ENCODE data around the gene HOXA6.
A peak's percentile ranks its signal among the peaks of the same experiment; 100 is the strongest.

HOXA6 gene

DNA sequence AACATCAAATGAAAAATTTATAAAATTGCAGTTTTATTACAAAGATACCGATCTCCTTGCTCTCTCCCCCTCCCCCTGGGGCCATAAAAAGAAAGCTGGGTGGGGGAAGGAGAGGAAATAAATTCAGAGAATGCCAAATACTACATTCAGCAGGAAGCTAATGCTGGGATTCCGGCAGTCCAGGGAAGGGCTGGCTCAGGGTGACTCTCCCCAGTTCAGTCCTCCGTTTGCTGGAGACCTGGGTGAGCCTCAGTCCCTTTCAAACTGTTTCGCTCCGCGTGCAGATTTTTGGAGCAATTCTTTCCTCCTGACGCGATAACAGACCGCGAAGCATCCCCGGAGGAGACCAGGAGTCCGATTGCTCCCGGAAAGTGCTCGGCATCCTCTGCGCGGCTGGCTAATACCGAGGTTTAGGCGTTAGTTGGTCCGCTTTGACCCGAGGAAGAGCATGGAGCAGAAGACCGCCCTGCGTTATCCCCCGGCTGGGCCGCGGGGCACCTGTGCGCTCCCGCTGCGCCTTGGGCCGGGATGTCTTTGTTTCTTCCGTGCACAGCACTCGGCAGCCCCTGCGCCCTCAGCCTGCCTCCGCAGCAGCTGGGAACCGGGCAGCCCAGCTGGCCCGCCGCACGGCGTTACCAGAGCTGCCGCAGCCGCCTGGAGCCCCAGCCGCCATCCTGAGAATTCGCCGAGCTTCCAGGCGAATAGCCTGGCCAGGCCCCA, 41.2 kb downstream of the HOXA6 start:
- DNase-seq, result no peak

DNA sequence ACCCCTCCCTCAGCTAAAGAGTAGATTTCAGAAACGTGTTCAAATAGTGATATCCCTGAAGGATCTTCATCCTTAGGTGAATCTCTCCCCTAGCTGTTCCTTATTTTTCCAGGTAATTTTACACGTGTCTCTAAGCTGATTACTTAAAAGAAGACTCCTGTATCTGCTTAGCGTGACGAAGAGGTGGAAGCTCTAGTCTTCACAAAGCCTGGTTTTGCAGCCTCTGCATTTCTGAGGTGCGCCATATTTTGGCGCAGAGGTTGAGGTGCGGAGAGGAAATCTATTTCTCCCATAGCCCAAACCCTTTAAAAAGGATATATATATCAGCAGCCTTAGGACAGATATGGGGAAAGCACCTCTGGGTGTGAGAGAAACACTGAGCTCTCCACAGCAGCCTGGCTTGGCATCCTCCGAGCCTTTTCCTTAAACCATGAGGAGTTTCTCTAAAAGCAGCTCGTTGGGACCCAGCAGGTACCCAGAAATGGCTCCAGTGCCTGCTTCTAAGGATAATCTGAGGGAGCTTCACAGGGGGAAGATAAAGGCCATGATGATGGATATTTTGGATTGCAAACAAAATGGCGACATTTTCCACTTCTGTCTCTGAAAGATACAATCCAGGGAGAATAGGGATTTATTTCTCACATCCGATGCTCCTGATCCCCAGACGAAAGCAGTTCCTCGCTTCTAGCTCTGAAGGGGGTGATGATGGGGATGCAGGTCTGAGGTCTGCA, 42.1 kb downstream of the HOXA6 start:
- DNase-seq, result no peak

DNA sequence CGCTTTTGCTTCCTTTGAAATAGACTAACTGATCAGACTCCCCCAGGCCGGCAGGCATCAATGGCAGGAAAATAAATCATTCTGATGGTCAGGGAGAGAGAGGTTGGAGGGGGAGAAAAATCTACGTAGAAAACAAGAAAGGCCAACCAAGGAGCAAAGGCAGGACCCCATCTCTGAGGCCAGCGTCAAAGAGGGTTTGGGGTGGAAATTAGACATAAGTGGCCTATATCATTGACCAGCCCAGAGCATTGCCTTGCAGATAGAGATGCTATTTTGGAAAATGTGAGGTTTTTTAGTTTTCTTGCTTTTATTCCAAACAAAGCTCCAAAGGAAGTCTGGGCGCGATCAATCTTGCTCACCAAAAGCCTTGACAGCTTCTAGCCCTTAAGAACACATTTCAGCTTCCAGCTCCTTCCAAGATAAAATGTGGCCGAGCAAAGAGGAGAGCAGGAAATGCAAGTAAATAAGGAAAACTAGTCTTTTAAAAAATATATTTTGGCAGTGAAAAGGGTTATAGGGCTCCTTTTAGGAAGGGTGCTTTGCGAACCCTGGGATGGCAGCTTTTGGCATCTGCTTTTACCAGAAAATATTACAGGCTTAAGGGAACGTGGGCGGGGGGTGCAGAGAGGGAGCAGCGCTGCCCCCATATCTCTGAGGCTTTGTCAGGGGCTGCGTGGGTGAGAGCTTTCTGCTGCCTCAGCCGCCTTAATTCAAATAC, 43.1 kb downstream of the HOXA6 start:
- DNase-seq, result no peak

DNA sequence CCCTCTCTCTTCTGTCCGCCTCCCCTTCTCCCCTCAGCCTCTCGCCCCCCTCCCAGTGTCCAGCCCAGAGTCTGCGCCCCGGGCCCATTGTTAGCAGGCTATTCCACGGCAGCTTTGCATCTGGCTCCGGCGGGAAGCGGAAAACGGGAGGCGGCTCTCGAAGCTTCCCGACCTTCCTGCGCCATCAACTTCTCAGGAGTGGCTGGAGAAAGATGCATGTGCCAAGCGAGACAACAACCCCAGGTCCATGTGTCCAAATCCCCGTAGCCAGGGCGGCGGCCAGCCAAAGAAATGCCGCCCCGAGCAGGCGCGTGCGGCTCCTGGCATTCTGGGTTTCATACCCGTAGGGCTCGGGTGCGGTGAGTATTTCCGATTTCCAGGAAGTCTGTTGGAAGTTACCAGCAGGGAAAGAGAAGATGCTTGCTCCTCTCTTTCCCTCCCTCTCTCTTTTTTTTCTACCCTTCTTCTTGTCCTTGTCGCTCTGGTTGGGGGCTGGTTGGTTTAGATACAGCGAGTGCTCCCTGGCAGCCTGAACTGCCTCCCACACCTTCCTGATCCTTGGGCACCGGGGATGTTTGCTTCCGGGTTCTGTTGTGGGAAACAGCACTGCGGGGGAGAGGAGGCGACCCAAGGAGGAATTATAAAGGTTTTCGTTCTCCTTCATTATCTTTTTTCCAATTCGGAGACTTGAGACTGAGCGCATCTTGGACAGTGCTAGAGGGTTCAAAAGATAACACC, 43.9 kb downstream of the HOXA6 start:
- no peak for DNase-seq

DNA sequence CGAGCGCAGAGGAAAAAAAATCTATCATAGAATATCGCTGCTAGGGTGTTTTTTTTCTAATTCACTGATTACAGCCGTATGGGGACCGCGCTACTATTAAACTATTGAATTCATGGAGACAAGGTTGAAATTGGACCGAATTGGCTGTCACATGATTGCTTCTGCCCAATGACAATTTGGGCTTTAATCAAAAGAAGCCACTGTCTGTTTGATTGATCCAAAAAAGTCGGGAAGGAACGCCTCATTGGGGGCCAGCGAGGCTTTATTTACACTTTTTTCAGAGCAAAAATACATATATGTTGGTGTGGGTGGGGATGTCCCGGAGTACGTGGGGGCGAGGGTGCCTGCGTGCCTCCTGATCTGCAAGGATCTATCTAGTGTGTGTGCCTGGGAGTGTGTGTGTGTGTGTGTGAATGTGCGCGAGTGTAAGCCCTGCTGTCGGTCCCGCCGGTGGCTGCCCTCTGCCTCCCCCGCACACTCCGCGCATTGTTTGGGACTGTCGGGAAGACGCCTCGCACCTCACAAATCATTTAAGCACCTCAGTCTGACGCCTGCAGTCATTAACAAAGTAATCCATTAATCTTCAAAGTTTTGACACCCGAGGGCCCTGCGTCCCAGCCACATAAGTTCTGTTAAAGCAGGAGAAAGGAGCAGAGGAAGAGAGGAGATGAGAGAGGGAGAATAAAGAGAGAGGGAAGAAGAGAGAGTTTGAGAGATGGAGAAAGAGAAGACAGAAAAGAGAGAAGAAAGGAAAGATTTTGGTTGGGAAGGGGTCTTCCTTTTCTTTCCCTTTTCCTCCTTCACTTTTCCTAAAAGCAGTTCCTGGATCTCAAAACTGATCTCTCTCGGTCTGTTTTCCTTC, 44.8 kb downstream of the HOXA6 start, which contains the start of gene HOXA2:
Gene HOXA2 (minus strand): TSS at position 103 of the 862 bp plus-strand sequence. CDS start 183 bp downstream, outside the sequence.
- no peak for DNase-seq

DNA sequence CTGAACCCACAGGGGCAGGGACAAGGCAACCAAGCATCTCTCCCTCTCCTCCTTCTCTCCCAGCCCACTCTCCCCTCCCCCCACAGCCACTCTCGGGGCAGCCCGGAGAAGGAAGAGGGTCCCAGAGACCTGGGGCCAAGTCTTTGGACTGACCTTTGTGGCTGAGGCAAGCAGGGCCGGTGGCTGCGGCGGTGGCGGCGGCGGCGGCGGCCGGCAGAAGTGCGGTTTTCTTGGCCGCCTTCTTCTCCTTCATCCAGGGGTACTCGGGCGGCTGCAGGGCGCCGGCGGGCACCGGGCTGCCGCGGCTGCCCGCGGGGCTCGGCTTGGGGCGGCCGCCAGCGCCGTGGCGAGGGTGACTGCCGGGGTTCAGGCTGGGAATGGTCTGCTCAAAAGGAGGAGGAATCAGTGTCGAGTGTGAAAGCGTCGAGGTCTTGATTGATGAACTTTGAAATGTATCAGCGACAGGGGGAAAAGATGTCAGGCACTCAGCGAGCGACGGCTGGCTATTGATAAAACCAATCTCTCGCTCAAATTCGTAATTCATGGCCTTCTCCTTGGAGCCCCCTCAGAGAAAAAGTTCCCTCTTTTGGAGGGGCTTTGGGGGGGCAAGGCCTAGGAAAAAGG, 45.5 kb downstream of the HOXA6 start:
- no peak for DNase-seq

DNA sequence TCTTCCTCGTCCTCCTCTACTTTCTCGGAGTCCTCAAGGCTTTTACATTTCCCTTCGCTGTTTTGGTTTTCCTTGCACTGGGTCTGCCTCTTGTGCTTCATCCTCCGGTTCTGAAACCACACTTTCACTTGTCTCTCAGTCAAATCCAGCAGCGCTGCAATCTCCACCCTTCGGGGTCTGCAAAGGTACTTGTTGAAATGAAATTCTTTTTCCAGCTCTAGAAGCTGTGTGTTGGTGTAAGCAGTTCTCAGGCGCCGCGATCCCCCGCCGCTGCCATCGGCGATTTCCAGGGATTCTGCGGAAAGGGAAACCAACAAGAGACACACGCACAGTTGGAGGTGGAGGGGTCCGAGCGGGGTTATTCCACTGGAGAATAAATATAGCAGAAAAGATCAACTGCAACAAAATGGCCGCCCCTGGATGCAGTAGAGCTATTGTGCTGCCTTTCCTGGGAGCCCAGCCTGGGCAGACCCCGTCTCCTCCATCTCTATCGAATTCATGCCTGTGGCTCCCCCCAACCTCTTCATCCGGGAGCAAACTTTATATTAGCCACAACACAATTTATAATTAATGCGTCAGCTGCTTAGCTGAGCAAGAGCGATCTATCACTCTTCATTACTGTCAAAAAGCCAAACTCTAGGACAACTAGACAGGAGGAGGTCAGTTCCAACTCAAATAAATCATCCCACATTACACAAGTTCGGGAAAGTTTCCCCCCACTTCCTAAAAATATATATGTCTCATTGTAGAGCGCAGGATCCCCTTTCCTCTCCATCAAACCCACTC, 46.2 kb downstream of the HOXA6 start:
- no peak for DNase-seq

DNA sequence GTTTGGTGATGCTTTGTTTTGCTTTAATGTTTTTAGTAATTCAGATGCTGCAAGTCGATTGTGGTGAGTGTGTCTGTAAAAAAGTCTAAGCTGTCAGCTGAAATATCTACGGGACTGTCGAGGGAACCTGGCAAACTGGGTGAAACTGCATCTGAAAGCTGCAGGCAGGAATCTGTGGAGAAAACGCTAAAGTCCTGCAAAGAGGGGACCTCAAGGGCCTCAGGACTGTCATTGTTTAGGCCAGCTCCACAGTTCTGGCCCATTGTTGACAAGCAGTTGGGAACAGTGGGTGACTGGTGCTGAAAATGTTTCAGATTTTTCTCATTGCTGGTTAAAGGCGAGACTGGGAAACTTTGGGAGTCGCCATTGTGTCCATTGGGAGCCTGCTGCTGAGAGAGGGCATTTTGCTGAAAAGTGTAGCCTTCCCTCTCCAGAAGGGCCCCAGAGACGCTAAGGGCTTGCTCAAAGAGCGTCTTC, 46.8 kb downstream of the HOXA6 start:
- no peak for DNase-seq

DNA sequence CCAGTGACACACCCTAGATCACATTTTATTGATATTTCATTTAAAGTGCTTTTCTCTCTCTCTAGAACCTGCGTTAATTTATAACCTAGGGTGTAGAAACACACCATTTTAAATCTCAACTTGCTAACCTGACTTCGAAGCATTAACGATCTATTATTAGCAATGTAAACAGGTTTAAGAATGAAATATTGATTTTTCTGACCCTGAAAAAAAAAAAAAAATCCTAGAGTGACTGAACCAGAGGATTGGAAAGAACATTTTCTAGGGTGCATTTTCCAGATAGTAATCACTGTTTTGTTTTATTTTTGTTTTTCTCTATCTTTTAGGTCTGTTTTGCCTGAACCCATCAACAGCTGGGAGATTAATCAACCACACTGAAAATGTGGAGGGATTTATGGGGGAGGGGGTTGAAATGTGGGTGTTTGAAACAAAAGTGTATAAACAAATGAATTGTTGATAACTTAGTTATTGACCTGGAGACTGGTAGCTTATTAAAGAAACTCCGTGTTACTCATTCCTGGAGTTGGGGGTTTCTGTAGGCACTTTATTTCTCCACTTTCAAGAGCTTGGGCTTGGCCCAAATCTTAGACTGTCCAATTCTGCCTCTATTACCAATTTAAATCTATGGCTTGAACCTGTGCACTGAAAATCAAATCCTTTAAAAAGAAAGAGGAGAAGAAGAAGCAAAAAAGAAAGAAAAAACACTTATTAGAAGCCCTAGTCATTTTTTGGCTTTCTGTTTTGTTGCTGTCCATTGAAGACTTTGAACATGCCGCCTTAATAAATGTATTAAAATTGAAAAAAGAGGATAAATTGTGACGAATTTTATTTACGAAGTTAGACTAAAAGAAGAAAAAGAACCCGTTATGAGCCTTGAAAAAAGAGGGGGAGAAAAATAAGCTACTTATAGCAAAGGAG, 47.9 kb downstream of the HOXA6 start:
- no peak for DNase-seq

DNA sequence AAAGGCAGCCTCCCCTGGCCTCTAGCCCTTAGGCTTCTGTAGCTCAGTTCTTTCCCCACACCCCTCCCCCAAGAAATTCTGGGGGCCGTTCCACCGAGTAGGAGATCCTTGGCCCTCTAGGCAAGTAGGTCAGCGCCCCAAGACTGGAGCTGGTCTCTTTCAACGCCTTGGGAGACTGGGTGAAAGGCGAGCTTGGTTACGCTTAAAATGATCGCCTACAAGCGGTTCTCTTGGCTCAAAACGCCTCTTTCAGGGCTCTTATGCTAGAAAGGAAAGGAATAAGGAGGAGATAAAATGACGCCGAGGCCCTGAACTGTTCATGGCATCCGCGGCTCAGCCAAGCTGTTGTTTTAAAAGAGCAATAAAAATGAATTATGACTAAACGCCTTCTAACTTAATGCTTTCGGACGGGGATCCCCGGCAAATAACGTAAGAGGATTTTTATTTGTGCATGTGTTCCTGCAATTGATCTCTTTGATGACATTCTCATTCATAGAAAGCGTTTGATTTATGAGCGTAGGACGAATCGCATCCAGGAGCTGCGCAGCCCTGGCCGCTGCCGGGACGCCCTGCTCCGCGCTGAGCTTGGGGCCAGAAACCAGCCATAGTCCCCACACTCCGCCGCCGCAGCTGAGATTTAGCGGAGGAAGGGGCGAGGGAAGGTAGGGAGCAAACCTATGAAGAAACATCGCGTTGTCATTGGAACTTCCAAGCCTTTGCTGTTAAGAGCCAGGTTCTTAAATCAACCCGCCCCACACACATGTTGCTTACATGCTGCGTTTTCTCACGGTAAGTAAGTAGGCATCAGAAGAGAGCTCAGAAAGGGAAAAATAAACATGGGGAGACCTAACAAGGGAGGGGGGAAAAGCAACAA, 48.8 kb downstream of the HOXA6 start:
- no peak for DNase-seq

DNA sequence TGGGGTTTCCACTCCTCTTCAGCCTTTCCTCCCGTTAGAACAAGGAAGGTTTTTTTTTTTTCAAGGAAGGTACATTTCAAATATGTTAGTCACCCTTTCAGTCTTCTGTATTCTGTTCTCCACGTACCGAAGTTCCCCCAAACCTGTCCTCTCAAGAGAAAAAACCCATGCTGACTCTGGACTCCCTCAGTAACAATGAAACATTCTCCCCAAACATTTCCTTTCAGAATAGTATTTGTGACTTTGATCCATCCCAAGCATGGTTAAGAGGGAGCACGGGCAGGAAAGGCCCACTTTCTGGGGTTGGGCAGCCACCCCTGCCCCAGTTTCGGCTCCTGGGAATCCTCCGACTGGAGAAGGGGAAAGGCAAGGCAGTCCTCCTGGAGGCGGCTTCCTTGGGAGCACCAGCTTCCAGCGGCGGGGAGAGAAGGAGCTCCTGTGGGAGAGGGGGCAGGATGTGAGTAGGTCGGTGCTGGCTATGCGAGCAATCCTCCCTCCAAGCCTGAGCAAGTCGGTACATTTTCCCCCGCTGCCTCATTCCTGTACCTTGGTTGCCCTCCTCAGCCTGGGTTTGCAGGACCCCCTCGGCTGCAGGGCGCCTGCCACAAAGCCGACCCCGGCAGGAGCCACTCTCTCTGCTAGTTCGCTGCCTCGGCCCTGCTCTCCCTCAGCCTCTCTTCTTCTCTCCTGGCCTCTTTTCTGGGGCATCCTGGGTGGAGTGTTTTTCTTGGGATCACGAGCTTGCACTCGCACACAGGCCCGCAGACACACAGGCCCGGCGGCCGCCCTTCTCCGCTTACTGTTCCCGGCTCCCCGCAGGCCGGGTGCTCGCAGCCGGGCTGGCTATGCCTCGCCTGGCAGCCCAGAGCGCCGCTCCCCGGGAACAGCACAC, 49.6 kb downstream of the HOXA6 start:
- no peak for DNase-seq

DNA sequence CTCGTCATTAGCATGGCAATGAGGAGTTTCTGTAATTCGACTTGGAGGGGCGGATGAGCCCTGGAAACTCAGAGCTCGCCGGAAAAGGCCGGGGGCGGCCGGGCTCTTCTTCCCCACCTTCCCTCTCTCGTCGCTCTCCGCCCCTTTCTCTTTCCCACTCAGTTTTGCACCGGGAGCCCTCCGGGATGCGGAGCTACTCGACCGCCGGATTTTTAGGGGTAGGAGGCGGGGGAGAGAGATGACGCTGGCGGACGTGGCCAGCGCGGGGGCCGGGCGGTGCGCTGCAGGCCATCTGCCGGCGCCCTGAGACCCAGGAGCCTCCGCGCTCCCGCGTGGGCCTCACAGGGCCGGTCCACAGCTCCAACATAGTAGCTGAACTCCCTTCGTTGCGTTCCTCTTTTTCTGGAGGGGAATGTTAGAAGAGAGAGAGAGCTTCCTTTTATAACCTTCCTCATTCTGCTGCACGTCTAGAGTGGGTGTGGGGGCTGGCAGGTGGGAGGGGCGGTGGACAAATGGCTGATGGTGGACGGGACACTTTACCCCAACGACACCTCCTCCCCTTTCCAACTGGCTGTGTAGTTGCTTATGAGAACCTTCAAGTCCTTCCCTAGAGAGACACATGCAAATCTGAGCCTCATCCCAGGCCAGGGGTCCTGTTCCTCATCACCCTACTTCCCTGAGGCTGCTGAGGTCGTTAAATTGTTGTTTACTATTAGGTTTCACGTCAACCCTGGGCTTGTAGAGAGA, 50.6 kb downstream of the HOXA6 start:
- DNase-seq, result no peak

DNA sequence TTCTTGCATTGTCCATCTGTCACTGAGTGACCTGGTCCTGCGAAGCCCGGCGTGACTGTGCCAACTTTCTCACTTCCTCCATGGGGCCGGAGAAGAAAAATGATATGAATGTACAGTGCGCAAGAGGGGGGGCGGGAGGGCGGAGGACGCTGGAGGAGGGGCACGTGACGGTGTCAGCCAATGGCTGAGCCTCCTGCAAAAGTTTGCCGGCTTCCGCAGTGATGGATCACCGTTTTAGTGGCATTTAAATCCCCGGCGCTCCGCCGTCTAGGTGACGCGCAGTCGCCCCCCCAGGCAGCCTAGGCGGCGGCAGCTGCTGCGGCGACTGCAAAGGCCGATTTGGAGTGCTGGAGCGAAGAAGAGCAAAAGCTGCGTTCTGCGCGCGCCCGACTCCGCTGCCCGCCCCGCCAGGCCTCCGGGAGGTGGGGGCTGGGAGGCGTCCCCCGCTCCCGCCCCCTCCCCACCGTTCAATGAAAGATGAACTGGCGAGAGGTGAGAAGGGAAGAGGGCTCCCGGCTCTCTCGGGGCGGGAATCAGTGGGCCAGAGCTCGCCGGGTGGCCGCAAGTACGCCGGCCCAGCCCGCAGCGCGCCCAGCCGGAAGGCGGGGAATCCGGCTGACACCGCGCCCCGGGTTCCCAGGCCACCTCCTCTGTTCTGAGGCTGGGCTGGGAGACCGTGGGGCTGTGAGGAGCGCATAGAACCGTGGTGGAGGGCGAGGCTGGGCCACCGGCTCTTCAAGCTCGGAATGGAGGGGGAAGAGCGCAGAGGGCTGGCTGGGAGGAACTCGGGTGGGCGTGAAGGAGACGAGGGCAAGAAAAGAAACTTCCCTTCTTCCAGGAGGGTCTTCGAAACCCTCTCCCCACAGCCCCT, 51.4 kb downstream of the HOXA6 start, which contains the start of gene HOXA1:
Gene HOXA1 (minus strand): TSS at position 104 of the 871 bp plus-strand sequence. CDS start 88 bp downstream, at position 16.
- peak; percentile 60 for DNase-seq
